WI38 (cell line): ENCODE data around the gene SPATA16.

Source experiments
- H3K4me3 ChIP-seq: 2 replicates; pipeline ENCODE4 v1.5.1; 2011; ENCODE audit warnings: low read depth, mild to moderate bottlenecking, control low read depth, low read length
- TF ChIP-seq, protein P1 (sequence below): IDR thresholded peaks from 2 replicates; pipeline ENCODE4 v1.5.1; 2012; ENCODE audit warnings: low read depth, mild to moderate bottlenecking, control low read depth, low read length

The SPATA16 gene

DNA sequence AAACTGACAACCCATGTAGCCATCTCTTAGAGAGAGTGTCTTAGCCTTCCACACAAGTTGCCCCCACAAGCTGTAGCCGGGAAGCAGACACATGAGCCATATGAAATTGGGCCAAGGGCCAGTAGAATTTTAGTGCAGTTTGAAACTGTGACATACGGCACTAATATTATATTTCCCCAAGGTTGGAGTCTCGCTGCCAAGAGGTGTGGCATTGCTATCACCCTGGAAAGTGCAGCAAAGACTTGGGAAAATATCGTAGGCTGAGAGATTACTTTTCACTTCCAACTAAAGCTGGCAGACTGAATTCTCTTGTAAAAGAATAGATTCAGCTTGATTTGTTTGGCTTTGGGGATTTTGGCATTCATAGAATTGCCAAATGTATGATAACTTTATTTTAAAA is 301.4 kb downstream of the SPATA16 start:
- no peak overlapping the region for H3K4me3 ChIP-seq
- TF ChIP-seq, protein P1, sequence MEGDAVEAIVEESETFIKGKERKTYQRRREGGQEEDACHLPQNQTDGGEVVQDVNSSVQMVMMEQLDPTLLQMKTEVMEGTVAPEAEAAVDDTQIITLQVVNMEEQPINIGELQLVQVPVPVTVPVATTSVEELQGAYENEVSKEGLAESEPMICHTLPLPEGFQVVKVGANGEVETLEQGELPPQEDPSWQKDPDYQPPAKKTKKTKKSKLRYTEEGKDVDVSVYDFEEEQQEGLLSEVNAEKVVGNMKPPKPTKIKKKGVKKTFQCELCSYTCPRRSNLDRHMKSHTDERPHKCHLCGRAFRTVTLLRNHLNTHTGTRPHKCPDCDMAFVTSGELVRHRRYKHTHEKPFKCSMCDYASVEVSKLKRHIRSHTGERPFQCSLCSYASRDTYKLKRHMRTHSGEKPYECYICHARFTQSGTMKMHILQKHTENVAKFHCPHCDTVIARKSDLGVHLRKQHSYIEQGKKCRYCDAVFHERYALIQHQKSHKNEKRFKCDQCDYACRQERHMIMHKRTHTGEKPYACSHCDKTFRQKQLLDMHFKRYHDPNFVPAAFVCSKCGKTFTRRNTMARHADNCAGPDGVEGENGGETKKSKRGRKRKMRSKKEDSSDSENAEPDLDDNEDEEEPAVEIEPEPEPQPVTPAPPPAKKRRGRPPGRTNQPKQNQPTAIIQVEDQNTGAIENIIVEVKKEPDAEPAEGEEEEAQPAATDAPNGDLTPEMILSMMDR, result no peak
